Measurements from ENCODE around the gene AKNA.

- TF ChIP-seq CTCF (IDR thresholded peaks at IDR 0.05; ENCODE audit: insufficient read depth, low read depth, low read length) (no peak), EZH2 (IDR thresholded peaks at IDR 0.05; ENCODE audit: insufficient read depth, low read length) (no peak)
These were observed 22.6 kb downstream of the AKNA start for GRCh38 chr9:114365194-114365593.
